ENCODE data around the gene CRACDL.
A peak's percentile ranks its signal among the peaks of the same experiment; 100 is the strongest.

Gene CRACDL

DNA sequence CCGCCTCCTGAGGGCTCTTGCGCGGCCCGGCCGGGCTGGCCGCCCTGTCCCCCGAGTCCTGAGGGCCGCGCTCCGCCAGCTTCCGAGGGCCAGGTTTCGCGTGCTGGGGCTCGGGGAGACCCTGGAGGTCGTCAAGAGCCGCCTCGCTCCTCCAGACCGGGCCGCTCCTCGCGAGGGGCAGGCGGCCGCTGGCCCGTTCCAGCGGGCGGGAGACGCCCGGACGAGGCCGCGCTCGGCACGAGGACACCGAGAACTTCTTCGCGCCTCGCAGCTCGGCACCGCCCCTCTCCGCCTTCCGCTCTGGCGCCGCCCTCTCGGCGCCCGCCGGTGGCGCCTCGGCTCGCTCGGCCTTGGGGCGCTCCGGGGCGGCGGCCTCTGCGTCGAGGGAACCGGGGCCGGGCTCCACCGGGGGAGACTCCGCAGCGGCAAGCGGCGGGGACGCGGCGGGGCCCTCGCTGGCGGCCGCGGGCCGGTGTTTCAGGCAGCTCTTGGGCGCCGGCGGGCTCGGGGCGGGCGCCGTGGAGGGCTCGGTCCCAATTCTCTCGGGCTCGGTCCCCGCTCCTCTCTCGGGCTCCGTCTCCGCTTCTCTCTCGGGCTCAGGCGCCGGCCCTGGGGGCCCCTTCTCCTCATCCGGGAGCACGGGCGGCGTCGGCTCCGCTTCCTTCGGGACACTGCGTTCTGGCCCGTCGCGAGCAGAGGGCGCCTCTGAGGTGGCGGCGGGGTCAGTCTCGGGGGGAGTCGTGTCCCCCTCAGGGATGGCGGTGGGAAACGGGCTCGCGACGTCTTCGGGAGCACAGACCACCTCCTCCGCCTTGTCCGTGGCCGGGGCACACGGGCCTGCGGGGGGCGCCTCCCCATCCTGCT is 113.5 kb downstream of the CRACDL start:
- peak; percentile 53 for DNase-seq

DNA sequence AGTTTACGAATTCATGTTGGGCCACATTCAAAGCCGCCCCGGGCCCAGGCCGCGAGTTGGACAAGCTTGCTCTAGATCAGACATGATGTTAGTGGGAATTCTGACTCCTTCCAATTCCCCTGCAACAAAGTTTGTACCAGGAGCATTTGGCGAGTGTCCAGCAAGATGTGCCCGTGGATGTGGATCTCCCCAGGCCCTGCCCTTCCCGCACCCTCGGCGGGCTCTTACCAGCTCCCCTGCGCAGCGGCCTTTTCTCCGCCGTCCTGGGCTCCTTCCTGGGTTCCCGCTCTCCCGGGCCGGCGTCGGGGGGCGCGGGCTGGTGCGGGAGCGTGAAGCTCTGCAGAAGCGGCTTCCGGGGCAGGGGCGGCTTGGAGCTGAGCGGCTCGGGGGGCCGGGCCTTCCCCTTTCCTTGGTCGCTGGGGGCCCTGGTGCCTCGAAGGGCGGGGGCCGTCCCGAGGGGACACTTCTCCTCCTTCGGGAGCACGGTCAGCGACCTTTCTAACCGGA is 114.3 kb downstream of the CRACDL start:
- no peak for DNase-seq

DNA sequence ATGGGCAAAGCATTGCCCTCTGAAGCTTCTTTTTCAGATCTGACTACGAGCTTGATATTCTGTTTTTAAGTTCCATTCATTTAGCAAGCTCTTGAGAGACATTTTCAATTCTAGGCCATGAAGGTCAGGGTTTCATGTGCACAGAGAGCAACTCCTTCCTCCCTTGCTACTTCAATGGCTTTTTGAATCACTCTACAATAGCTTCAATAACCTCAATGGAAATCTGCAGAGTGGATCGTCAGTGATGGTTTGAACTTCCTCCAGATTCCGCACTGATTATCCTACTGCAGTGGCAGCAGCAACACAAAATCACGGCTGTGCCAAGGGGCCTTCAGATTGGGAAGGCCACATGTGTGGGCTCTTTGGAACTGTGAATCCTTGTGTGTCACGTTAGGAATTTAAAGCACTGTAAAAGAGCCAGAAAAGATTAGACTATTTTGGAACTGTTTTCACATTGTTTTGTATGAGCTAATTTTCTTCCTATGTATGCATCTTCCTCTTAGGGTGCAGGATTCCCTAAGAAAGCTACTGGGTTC is 116.7 kb downstream of the CRACDL start:
- DNase-seq = no peak

DNA sequence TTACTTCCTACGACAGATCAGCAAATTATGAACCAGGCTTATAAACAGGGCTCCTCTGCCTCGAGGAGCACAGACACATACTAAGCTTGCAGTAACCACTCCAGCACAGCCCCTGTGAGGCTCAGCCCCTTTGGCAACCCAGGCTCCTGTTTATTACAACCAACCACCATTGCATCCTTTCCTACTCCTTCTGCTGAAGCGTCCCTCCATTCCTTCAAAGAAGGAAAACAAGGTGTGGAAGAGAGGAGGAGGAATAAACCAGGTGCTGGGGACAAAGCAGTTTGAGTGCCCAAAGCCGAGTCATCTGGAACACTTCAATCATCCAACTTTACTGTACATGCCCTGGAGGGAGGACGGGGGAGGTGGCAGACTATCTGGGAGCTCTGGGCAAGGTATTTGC is 117.9 kb downstream of the CRACDL start:
- DNase-seq = no peak

DNA sequence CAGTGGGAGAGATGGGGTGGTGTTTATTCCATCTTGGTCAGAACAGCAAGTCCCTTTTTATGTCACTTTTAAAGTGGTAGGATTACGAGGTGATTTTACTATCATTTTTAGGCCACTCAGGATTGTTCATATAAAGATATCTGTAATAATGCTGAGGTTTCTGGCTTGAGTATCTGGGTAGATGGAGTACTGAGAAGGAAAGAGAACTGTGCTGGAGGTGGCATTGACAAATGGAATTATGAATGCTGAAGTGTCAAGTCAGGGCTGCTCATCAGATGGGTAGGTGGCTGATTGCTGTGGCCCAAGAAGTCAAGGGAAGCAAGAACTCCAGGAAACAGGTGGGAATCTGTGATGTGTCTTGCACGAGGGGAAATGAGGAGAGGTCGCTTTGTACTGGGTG is 119.7 kb downstream of the CRACDL start:
- DNase-seq = no peak

DNA sequence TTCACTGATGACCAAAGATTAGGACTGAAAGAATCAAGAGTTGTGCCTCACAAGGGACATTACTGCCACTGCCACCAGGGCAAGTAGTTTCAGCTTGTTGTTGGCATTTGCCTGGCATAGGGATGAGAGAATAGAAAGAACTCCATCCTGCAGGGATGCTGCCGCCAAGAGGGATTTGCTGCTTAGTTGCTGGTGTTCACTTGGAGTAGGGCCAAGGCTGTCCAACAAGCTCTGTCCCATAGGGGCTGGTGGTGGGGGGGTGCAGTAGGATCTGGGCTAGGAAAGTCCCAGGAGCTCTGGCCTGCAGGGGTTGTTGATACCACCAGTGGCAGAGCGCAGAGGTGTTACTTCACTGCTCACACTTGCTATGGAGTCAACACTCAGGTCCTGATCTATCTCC is 120.2 kb downstream of the CRACDL start:
- no peak for DNase-seq

DNA sequence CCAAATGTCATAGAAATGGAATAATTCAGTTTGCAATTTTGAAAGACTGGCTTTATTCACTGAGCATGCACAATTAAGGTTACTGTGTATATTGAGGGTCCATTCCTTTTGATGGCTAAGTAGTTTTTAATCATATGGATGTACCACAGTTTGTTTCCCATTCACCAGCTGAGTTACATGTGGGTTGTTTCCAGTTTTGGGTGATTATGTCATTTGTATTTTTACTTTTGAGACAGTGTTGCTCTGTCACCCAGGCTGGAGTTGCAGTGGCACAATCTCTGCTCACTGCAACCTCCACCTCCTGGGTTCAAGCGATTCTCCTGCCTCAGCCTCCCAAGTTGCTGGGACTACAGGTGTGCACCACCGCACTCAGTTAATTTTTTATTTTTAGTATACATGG is 124.3 kb downstream of the CRACDL start:
- DNase-seq = no peak

DNA sequence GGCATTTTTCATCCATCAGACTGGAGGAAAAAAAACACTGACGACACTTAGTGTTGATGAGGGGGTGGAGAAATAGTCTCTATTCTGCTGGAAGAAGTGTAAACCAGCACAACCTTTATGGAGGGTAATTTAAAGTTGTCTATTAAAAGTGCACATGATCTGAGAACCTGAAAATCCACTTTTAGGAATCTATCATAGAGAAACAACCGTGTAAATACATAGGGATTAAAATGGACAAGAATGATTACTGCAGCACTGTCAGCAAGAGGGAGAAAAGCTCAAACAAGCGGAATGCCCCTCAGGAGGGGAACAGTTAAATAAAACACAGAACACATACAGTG is 125.5 kb downstream of the CRACDL start:
- DNase-seq = no peak

DNA sequence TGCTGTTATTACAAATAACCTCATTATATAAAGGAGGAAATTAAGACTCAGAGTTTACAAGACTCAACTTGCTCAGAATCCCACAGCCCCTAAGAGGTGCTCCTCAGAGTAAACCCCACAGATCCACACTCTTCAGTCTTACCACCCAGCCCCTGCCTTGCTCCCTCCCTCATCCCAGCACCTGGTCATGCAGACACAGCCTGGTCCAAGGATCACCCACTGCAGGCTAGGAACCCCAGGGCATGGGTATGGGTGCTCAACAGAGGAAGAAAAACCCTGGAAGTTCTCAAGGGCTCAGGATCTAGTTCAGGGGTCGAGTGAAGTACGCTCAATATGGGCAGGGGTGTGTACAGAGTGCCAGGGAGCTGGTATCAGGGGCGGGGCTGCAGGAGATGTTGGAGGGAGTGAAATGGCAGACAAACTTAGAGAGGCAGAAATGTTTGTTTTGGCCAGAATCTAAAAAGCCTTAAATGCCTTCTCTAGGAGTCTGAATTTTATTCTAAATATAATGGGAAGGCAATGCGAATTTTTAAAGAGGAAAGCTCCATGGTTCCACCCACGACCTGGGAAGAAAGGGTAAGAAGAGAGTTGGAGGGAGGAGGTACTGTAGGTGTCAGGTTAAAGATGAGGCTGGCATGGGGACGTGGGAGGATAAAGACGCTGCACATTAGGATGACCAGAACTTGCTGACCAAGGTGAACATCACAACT is 126.0 kb downstream of the CRACDL start:
- no peak for DNase-seq

DNA sequence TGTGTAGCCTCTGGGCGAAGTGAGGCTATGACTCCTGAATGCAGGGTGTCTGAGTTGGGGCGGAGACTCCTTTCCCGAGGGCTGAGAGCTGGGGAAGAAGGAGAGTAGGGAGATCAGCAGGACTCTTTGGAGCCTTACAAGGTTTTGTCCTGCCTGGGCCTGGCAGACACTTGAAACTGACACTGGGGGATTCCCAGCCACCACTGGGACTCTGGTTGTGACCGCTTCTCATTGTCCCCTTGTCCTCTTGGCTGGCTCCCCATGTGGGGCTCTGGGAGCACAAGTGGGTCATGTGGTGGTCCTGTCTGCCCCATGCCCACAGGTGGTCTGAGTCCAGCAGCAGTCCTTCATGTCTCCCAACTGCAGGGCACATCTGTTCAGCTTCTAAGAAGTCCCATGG is 126.9 kb downstream of the CRACDL start:
- no peak for DNase-seq

DNA sequence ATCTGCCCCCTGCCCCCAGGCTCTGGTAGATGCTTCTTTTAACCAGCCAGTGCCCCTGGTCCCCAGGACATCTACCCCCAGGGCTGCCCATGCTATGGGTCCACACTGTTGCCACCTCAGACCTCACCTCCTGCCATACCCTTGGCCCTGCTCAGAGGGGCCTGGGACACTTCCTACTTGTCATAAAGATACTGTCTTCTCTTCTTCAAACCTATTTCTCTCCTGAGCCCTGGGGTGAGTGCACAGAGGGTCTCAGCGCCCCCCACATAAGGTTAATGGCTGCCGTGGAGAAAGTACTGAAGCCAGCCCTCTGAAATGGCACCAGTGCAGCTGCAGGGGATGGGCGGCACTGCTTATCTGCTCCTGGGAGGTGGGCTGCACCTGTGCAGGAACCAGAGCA is 127.5 kb downstream of the CRACDL start:
- no peak for DNase-seq

DNA sequence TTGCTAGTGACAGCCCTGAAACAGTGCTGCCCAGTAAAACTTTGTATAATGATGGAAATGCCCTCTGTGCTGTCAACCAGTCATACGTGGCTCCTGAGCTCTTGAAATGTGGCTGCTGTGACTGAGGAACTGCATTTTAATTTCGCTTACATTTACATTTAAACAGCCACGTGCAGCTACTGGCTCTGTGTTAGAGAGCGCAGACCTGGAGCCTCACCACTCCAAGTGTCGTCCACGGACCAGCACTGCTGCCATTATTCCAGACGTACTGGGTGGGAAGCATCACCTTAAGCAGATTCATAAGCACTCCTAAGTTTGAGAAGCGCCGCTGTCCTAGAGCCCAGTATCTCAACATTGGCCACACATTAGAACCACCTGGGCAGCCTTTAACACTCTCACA is 128.1 kb downstream of the CRACDL start:
- no peak for DNase-seq

DNA sequence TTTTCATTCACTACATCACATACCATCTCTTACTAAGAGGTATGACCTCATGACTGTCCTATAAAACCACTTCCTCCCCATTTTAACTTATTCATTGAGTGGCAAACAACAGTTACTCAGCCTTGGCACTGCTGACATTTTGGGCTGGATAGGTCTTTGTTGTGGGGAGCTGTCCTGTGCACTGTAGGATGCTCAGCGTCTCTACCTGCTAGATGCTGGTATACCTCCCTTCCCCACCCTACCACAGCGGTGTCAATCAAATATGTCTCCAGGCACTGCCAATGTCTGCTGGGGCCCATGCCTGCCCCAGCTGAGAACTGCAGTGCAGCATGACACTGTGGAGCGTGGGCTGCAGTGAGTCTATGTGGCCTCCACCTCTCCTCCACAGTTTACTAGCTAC is 128.8 kb downstream of the CRACDL start:
- DNase-seq = no peak

DNA sequence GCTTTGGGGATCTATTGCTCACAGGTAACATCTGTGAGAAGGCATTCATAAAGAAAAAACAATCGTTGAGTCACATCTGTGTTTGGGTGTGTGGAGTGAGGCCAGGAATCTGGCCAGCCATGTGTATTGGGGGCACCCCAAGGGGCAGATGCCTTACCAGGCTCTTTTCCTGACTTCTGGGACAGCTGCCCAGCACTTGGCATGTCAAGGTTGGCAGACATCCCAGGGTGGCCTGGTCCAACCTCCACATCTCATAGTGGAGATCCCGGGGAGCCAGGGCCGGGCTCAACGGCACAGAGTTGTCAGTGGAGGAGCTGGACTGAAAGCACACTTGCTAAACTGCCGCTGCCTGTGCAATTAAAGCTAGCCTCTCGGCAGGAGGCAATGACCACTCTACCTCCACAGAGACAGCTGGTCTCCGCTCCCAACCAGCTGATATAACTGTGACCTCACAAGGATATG is 129.8 kb downstream of the CRACDL start:
- DNase-seq = no peak

DNA sequence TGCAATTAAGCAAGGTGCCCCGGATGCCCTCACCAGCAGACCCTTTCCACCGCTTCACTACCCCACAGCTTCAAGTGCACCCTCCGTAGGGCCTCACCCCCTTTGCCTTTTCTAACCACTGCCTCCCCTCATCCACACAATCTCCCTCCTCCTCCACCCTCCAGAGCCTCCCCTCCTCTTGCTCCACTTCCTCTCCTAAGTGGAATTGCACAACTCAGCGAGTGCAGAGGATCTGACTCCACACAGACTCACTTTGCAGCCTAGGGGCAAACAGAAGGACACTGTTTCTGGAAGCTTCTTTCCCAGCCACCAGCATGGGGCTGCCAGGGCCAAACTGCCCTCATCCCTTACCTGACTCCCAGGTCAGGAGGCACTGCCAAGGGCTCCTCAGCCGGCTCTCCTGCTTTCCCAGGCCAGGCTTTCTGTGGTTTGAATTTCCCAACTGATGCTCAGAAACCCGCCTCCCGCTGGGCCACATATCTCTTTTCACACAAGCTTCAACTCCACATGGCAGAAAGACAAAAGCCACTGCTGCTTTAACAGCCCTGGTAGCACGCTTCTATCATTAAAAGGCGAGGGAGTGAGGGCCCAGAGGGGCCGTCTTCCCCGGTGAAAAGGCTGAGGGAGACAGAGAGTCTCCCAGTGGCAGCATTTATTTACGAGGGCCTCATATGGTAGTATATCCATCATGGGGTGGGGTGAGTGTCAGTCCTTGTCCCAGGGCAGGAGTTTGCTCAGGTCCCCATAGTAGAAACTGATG is 130.4 kb downstream of the CRACDL start:
- DNase-seq = no peak

DNA sequence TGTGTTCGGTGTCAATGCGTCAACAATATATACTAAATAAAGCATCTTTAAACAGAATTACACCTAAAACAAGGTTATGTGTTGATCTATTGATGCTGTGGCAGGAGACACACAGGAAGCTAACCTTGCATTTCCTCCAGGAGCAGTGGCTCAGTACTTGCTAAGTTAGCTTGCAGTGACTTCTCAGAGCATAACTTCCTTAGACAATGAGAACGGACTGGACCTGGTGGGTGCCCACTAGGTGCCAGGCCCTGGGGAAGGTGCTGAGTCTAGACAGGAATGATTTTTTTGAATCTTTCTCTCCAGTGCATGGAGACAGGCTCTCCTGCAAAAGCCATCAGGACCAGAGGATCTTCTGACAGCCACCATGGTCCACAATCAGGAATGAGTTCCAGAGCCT is 131.3 kb downstream of the CRACDL start:
- no peak for DNase-seq

DNA sequence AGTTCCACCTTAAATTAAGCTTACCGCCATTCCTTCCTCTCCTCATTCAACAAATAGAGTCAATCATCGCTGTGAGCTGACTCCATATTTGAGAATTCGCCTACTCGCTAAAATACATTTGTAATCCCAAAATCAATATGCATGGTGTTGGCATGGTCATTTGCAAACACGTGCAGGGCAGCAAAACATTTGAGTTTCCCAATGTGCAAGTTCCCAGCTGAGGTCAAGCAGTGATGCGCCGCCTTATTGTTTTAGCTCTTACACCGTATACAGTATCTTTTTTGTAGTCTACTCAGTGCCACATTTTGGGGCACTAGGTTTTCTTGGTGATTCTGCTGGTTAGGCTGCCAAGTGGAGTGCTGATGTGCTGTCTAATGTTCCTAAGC is 131.8 kb downstream of the CRACDL start:
- DNase-seq = no peak

DNA sequence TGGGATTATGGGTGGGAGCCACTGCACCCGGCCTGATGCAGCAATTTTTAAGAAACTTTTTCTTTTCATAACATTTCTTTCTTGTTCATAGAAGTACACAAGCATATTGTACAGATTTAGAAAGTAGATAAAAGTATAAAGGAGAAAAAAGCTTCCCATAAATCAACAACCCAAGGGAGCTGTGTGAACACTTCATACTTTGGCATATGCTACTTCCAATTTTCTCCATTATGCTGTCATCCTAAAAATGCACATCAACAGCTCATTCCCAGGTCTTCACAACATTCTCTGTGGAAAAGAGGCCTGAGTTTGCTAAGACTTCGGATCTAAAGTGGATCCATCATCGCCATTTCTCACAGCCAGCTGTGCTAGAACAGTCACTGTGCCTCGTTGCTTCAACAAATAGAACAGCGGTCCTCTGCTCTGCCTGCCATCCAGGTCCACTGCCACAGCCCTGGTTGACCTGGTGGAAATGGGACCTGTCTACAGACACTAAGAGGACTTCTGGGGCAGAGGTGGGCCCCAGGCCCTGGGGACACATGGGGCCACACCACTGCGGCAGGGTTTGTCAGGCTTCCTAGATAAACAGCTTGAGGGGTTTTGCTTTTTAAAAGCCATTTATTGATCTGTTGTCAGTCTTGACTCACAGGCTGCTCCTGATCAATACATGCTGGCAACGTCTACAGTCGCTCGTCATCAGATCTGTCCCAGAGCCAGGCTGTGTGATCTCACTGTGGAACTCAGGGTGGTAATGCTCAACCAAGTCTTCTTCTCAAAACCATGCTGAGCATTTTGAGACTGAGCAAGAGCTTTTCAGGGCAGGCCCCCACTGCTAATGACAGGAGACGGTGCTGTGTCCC is 132.4 kb downstream of the CRACDL start:
- DNase-seq = no peak

DNA sequence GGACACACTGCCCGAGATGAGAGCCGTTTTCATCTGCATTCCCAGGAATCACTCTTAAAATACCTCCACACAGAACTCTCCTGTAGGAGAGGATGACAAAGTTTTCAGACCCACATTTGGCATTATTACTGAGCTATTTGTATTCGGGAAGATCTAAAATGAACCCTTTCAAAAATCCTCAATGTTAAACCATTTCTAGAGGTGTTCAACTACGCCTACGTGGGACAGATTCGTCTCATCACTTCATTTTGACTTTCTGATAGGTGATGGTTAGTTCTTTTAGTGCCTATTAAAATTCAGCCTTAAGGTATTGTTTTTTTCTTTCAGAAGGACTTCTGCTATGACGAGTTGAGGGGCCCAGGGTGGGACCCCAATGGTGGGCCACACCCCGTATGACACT is 133.7 kb downstream of the CRACDL start:
- no peak for DNase-seq

DNA sequence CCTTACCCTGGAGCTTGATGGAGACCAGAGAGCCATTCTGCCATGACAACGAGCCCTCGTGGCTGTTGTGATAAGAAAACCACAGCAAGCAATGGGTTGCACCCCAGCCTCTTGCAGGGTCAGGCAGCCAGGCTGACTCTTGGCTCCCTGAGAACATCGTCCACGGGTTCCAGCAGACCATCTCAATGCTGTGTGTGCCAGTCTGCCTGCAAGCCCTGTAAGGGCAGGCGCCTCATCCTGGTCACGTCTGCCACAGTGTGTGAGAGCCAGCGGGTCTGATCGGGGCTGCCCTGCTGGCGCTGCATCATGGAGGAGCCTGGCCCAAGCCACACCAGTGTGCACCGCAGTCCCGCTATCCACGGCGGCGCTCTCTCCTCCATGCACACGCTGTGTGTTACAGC is 134.1 kb downstream of the CRACDL start:
- no peak for DNase-seq

DNA sequence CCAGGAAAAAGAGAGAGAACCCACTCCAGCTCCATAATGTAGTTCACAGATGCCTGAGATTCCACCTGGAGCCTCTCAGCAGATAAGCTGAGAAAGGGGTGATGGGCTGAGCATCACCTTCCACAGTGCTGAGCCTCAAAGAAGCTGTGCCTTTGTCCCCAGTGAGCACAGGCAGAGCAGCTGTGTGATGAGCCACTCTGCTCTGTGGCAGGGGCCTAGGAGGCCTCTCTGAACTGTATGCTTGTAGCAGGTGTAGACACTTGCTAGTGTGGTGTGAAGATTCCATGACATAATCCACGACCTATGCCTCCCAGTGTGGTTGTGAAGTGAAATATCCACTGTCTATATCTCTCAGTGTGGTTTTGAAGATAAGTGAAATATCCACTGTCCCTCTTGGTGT is 134.7 kb downstream of the CRACDL start:
- no peak for DNase-seq

DNA sequence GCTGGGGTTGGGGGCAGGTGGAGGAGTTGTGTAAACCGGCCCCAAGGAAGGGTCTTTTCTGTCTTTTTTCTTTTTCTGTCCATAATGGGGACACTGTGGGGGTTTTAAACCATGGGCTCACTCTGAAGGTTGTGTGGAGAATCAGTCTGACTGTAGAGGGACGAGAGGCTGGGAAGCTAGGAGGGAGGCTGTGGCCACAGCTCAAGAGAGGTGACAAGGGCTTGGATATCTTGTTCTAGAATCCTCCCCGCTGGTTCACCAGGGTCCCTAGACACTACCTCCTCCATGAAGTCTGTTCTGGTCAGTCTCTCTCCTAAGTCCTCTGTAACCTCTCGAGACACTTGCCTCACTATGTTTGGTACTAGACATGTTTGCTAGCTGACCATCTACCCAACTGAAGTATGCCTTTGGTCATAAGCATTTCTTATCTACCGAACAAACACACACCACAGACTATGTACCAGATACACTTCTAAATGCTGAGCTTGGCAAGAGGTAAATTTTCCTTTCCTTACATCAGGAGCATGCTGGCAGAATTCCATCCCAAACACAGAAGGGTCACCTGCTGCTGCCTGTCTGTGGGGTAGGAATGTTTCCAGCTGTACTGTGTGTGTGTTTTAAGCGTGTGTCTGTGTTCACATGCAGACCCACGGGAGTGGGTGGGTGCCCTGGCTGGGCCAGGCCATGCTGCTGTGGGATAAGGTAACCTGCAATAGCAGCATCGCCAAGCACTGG is 135.5 kb downstream of the CRACDL start:
- DNase-seq = no peak

Data from activated CD4-positive, CD25-positive, alpha-beta regulatory T cell treated with anti-CD3 and anti-CD28 coated beads, Interleukin-2, amount 50 U/mL, for 72 hours (primary cell).